GM21447 (cell line): ENCODE results near the gene MAP6.

ENCODE experiments used
- ATAC-seq: cut with Tn5 transposase; IDR thresholded peaks from one replicate; pipeline ENCODE4 v1.9.1; 2021; ENCODE audit not compliant: unreplicated experiment

Gene MAP6

GRCh38 chr11:75667255-75667830 lies 1.5 kb downstream of the MAP6 start:
- ATAC-seq, result no peak

- ATAC-seq, result no peak
Measured at GRCh38 chr11:75665990-75666389, 2.8 kb downstream of the MAP6 start.

GRCh38 chr11:75665126-75665525 lies 3.7 kb downstream of the MAP6 start:
- no peak for ATAC-seq

GRCh38 chr11:75664389-75664788 lies 4.4 kb downstream of the MAP6 start:
- ATAC-seq, result no peak

GRCh38 chr11:75663808-75664207 lies 5.0 kb downstream of the MAP6 start:
- no peak for ATAC-seq

- no peak for ATAC-seq
Measured at GRCh38 chr11:75659836-75660235, 9.0 kb downstream of the MAP6 start.

GRCh38 chr11:75656044-75656727 lies 12.7 kb downstream of the MAP6 start:
- ATAC-seq, result no peak

GRCh38 chr11:75655605-75656004 lies 13.2 kb downstream of the MAP6 start:
- no peak for ATAC-seq

- ATAC-seq, result no peak
Measured at GRCh38 chr11:75654314-75654713, 14.5 kb downstream of the MAP6 start.

- ATAC-seq, result no peak
Measured at GRCh38 chr11:75653532-75653931, 15.3 kb downstream of the MAP6 start.

GRCh38 chr11:75652936-75653335 lies 15.9 kb downstream of the MAP6 start:
- ATAC-seq, result no peak

- ATAC-seq, result no peak
Measured at GRCh38 chr11:75651218-75651617, 17.6 kb downstream of the MAP6 start.

- no peak for ATAC-seq
Measured at GRCh38 chr11:75650167-75650723, 18.6 kb downstream of the MAP6 start.

- no peak for ATAC-seq
Measured at GRCh38 chr11:75644946-75645345, 23.9 kb downstream of the MAP6 start.

- no peak for ATAC-seq
Measured at GRCh38 chr11:75644370-75644769, 24.5 kb downstream of the MAP6 start.

GRCh38 chr11:75642402-75643113 lies 26.3 kb downstream of the MAP6 start:
- no peak for ATAC-seq

- no peak for ATAC-seq
Measured at GRCh38 chr11:75639762-75640181, 29.1 kb downstream of the MAP6 start.

- ATAC-seq, result no peak
Measured at GRCh38 chr11:75637998-75638397, 30.8 kb downstream of the MAP6 start.

GRCh38 chr11:75635066-75635862 lies 33.6 kb downstream of the MAP6 start:
- ATAC-seq, result no peak

- ATAC-seq, result no peak
Measured at GRCh38 chr11:75633409-75634066, 35.3 kb downstream of the MAP6 start.

GRCh38 chr11:75632962-75633361 lies 35.9 kb downstream of the MAP6 start:
- ATAC-seq, result no peak
